Activated CD4-positive, alpha-beta T cell treated with anti-CD3 and anti-CD28 coated beads for 36 hours (primary cell): ENCODE results near the gene BCDIN3D. TPM values are rescaled to one million over a fixed set of nuclear protein-coding genes. Genes with fewer than 3 reads are reported as not detected.

Experiments
- ATAC-seq: fragments of 200-7000 bp; cut with Tn5 transposase; one replicate; pipeline ENCODE4 v1.10.0; 2021; ENCODE audit warnings: mild to moderate bottlenecking, moderate library complexity
- CTCF ChIA-PET: fragments of 350-600 bp; sonication (Branson Sonifier 250); formaldehyde crosslinking; loops from one replicate; lab custom pipeline; 2021; ENCODE audit warnings: antibody characterized with exemption; lab: Charles Lee
- POLR2A ChIA-PET: fragments of 350-600 bp; sonication (Branson Sonifier 250); formaldehyde crosslinking; loops from one replicate; lab custom pipeline; 2021; ENCODE audit warnings: antibody characterized with exemption, inconsistent platforms; lab: Charles Lee
- DNase-seq: peaks from one replicate; pipeline ENCODE4 v3.0.0-alpha.2; 2020
- H3K27ac Mint-ChIP-seq: one replicate; pipeline ENCODE4 v1.8.0; 2021; ENCODE audit warnings: mixed read lengths
- H3K27me3 Mint-ChIP-seq: one replicate; pipeline ENCODE4 v1.8.0; 2021; ENCODE audit warnings: mixed read lengths
- H3K36me3 Mint-ChIP-seq: one replicate; pipeline ENCODE4 v1.8.0; 2021; ENCODE audit warnings: low read depth, mixed read lengths
- H3K4me1 Mint-ChIP-seq: one replicate; pipeline ENCODE4 v1.8.0; 2021; ENCODE audit warnings: mixed read lengths
- H3K4me3 Mint-ChIP-seq: one replicate; pipeline ENCODE4 v1.8.0; 2021; ENCODE audit warnings: mild to moderate bottlenecking, moderate library complexity, mixed read lengths
- H3K9me3 Mint-ChIP-seq: one replicate; pipeline ENCODE4 v1.8.0; 2021; ENCODE audit warnings: low read depth, mixed read lengths
- intact Hi-C, 2 experiments: fragments of 100-400 bp; cut with DNase I in 1 of 2; cut with micrococcal nuclease in 1 of 2; formaldehyde crosslinking; loops; one replicate each; pipeline versions ENCODE4 v1.14.2 to v1.15.1; 2022 to 2024; cut with DNase I, micrococcal nuclease
- total RNA-seq, 2 experiments: library from RNA; stranded (reverse); gene quantifications; one replicate each; pipeline ENCODE4 v1.2.3, GENCODE V29; 2021

BCDIN3D gene
- total RNA-seq, 2 experiments from 2014 or later, result 5.5 to 5.6 TPM

- no peak for ATAC-seq
- intact Hi-C loops, result loop anchor here (1.0 to 2.0 kb wide), 8 partner anchors 15 to 259 kb away; partner anchors contain the start of genes TMBIM6 (in 2 of the 2), BCDIN3D (in 1 of the 2), FMNL3 (in 1 of the 2) and MCRS1 (in 1 of the 2)
- Mint-ChIP-seq H3K4me3 (peak overlapping the region; percentile 86), H3K4me1 (peaks cover 25% of the 10 kb centered on the region), H3K27ac (no peak overlapping the region), H3K36me3 (no peaks in the 10 kb centered on the region), H3K27me3 (no peaks in the 10 kb centered on the region), H3K9me3 (no peaks in the 10 kb centered on the region)
- ChIA-PET CTCF (interaction anchor here (0.5 to 4.4 kb wide), 11 partner anchors 12 to 937 kb away, joined by 3 to 44 read pairs (median 4); partner anchors contain the start of genes ATF1, BCDIN3D and TMBIM6), POLR2A (interaction anchor here (1.0 to 2.8 kb wide), 3 partner anchors 11 to 86 kb away, joined by 4 to 9 read pairs (median 8); partner anchors contain the start of genes BCDIN3D and TMBIM6)
- peak; percentile 62 for DNase-seq
Measured at GRCh38 chr12:49827401-49828099, 15.4 kb downstream of the BCDIN3D start.

- Mint-ChIP-seq H3K27me3 (no peaks in the 10 kb centered on the region), H3K36me3 (no peaks in the 10 kb centered on the region), H3K9me3 (no peaks in the 10 kb centered on the region), H3K27ac (no peak overlapping the region), H3K4me1 (peaks cover 26% of the 10 kb centered on the region), H3K4me3 (peak overlapping the region; percentile 86)
- ChIA-PET POLR2A (interaction anchor here (2.8 kb wide), 1 partner anchor 86 kb away, joined by 9 read pairs; the partner anchor contains the start of gene TMBIM6), CTCF (interaction anchor here (0.5 to 4.4 kb wide), 8 partner anchors 13 to 141 kb away, joined by 3 to 44 read pairs (median 4); partner anchors contain the start of gene BCDIN3D)
- ATAC-seq (no peak), DNase-seq (no peak)
- intact Hi-C loops, result no loop called here
Measured at GRCh38 chr12:49827051-49827400, 15.9 kb downstream of the BCDIN3D start.

GRCh38 chr12:49825971-49826421, 16.9 kb downstream of the BCDIN3D start:
- no peak overlapping the region for H3K4me3 Mint-ChIP-seq
- H3K4me1 Mint-ChIP-seq, result peaks cover 36% of the 10 kb centered on the region
- ChIA-PET CTCF (interaction anchor here (0.9 to 4.4 kb wide), 5 partner anchors 17 to 114 kb away, joined by 3 to 23 read pairs (median 4); partner anchors contain the start of genes BCDIN3D and TMBIM6), POLR2A (interaction anchor here (1.0 to 2.8 kb wide), 2 partner anchors 12 to 85 kb away, joined by 3 to 9 read pairs; partner anchors contain the start of gene TMBIM6)
- H3K27ac Mint-ChIP-seq, result no peak overlapping the region
- ATAC-seq, result no peak
- intact Hi-C loops, result no loop called here
- H3K9me3 Mint-ChIP-seq, result no peaks in the 10 kb centered on the region
- H3K36me3 Mint-ChIP-seq, result no peaks in the 10 kb centered on the region
- DNase-seq, result no peak
- H3K27me3 Mint-ChIP-seq, result no peaks in the 10 kb centered on the region

DNA sequence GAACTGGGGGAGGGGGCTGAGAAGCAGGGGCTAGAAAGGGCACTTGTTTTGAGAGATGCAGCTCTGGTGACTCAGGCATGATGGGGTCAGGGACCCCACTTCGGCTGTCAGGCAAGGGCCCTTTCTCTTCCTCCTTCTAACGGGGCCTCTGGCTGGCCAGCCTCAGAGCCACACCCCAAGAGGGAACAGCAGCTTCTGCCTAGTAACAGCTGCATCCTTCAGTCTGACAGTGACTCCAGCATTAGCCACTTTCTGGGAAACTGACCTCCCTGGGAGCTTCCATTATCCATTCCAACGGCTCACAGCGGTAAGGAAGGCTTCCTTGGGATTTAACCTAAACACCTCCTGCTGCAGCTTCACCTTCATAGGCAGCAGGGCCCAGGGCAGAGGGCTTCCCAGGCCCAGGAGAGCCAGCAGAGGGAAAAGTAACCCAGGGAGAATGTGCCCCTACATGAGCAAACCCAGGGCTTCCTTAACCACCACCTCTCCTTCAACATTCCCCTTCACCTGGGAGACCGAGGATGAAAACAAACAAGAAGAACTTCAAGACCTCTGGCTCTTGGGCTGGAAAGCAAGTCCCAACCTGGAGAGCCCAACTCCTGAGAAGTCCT, 17.4 kb downstream of the BCDIN3D start:
- DNase-seq (no peak), ATAC-seq (no peak)
- peaks cover 42% of the 10 kb centered on the region for H3K4me1 Mint-ChIP-seq
- POLR2A ChIA-PET, result interaction anchor here (2.8 kb wide), 1 partner anchor 84 kb away, joined by 9 read pairs; the partner anchor contains the start of gene TMBIM6
- H3K4me3 Mint-ChIP-seq, result no peak overlapping the region
- no peaks in the 10 kb centered on the region for H3K9me3 Mint-ChIP-seq
- H3K27ac Mint-ChIP-seq, result no peak overlapping the region
- intact Hi-C loops, result no loop called here
- no peaks in the 10 kb centered on the region for H3K36me3 Mint-ChIP-seq
- no peaks in the 10 kb centered on the region for H3K27me3 Mint-ChIP-seq
- CTCF ChIA-PET, result interaction anchor here (0.9 to 2.8 kb wide), 3 partner anchors 63 to 84 kb away, joined by 4 to 6 read pairs (median 4); partner anchors contain the start of gene TMBIM6

GRCh38 chr12:49824895-49825294, 18.0 kb downstream of the BCDIN3D start:
- ATAC-seq (no peak), DNase-seq (no peak)
- POLR2A ChIA-PET, result interaction anchor here (2.8 kb wide), 1 partner anchor 84 kb away, joined by 9 read pairs; the partner anchor contains the start of gene TMBIM6
- H3K27ac Mint-ChIP-seq, result no peak overlapping the region
- H3K36me3 Mint-ChIP-seq, result no peaks in the 10 kb centered on the region
- H3K4me3 Mint-ChIP-seq, result no peak overlapping the region
- intact Hi-C loops, result no loop called here
- no peaks in the 10 kb centered on the region for H3K9me3 Mint-ChIP-seq
- no peaks in the 10 kb centered on the region for H3K27me3 Mint-ChIP-seq
- H3K4me1 Mint-ChIP-seq, result peaks cover 42% of the 10 kb centered on the region
- CTCF ChIA-PET, result interaction anchor here (2.8 kb wide), 1 partner anchor 62 kb away, joined by 6 read pairs; no protein-coding TSS in a partner anchor

DNA sequence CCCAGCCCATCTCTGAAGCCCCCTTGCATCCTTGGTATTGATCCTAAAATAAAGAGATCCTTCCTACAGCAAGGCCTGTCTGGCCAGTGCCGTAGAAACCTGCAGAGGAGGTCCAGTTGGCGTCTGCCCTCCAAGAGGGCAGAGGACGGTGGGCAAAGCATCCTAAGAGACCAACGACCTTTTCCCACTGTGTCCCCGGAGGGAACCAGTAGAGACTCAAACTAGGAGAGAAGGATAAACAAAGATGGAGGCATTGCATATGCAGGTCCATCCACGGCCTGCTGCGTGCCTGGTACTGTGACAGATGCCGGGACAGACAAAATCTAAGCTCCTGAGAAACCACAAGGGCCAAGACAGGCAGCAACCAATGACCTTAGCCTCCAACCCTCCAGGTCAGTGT, 18.5 kb downstream of the BCDIN3D start:
- intact Hi-C loops, result no loop called here
- Mint-ChIP-seq H3K36me3 (no peaks in the 10 kb centered on the region), H3K27ac (no peak overlapping the region), H3K4me3 (no peak overlapping the region), H3K27me3 (no peaks in the 10 kb centered on the region), H3K4me1 (peaks cover 41% of the 10 kb centered on the region), H3K9me3 (no peaks in the 10 kb centered on the region)
- CTCF ChIA-PET, result interaction anchor here (2.8 kb wide), 1 partner anchor 62 kb away, joined by 6 read pairs; no protein-coding TSS in a partner anchor
- POLR2A ChIA-PET, result interaction anchor here (2.8 kb wide), 1 partner anchor 83 kb away, joined by 9 read pairs; the partner anchor contains the start of gene TMBIM6
- DNase-seq (no peak), ATAC-seq (no peak)

DNA sequence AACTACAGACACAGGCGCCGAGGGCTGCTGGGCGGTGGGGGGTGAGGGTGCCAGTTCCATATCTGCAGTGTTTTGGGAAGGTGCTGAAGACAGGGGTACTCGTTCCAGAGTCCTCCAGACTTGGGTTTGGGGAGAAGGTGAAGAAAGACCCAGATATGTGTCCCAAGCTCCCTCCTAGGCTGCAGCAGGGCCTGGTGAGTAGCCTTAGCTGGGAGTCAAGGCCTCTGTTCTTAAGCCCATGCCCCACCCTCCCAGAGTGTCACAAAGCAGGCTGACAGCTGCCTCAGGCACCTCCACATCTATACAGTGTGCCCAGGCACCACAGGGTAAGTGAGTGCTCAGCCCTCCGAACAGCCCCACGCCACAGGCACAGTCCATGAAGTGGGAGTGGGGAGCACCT, 19.0 kb downstream of the BCDIN3D start:
- intact Hi-C loops, result no loop called here

GRCh38 chr12:49823350-49823749, 19.6 kb downstream of the BCDIN3D start:
- intact Hi-C loops, result no loop called here
- CTCF ChIA-PET, result interaction anchor here (0.6 to 2.8 kb wide), 3 partner anchors 61 to 399 kb away, joined by 3 to 6 read pairs (median 6); no protein-coding TSS in a partner anchor
- no peak for ATAC-seq
- DNase-seq, result no peak
- no peak overlapping the region for H3K27ac Mint-ChIP-seq
- no peaks in the 10 kb centered on the region for H3K36me3 Mint-ChIP-seq
- no peaks in the 10 kb centered on the region for H3K27me3 Mint-ChIP-seq
- no peak overlapping the region for H3K4me3 Mint-ChIP-seq
- H3K4me1 Mint-ChIP-seq, result peaks cover 31% of the 10 kb centered on the region
- no peaks in the 10 kb centered on the region for H3K9me3 Mint-ChIP-seq
- POLR2A ChIA-PET, result no interaction called here

More for the DNA sequence above, 19.0 kb downstream of the BCDIN3D start:
- no peak for DNase-seq
- H3K4me1 Mint-ChIP-seq, result peaks cover 37% of the 10 kb centered on the region
- no peak for ATAC-seq
- H3K27me3 Mint-ChIP-seq, result no peaks in the 10 kb centered on the region
- ChIA-PET POLR2A (no interaction called here), CTCF (interaction anchor here (2.8 kb wide), 1 partner anchor 62 kb away, joined by 6 read pairs; no protein-coding TSS in a partner anchor)
- H3K9me3 Mint-ChIP-seq, result no peaks in the 10 kb centered on the region
- no peak overlapping the region for H3K27ac Mint-ChIP-seq
- no peak overlapping the region for H3K4me3 Mint-ChIP-seq
- no peaks in the 10 kb centered on the region for H3K36me3 Mint-ChIP-seq

- ATAC-seq, result peak; percentile 40
- CTCF ChIA-PET, result interaction anchor here (0.6 to 1.6 kb wide), 7 partner anchors 11 to 521 kb away, joined by 3 to 8 read pairs (median 3); no protein-coding TSS in a partner anchor
- H3K27ac Mint-ChIP-seq, result peak overlapping the region; percentile 77
- no peak for DNase-seq
- no peaks in the 10 kb centered on the region for H3K27me3 Mint-ChIP-seq
- H3K4me1 Mint-ChIP-seq, result peaks cover 28% of the 10 kb centered on the region
- no peak overlapping the region for H3K4me3 Mint-ChIP-seq
- no peaks in the 10 kb centered on the region for H3K9me3 Mint-ChIP-seq
- POLR2A ChIA-PET, result no interaction called here
- peaks cover 2% of the 10 kb centered on the region for H3K36me3 Mint-ChIP-seq
- intact Hi-C loops, result no loop called here
Measured at GRCh38 chr12:49821373-49822287, 21.3 kb downstream of the BCDIN3D start.

GRCh38 chr12:49819786-49820185, 23.1 kb downstream of the BCDIN3D start:
- Mint-ChIP-seq H3K4me3 (no peak overlapping the region), H3K9me3 (no peaks in the 10 kb centered on the region), H3K27ac (no peak overlapping the region), H3K36me3 (peaks cover 2% of the 10 kb centered on the region), H3K4me1 (peaks cover 22% of the 10 kb centered on the region), H3K27me3 (no peaks in the 10 kb centered on the region)
- CTCF ChIA-PET, result interaction anchor here (0.7 to 1.2 kb wide), 5 partner anchors 23 to 251 kb away, joined by 3 to 4 read pairs (median 3); partner anchors contain the start of gene BCDIN3D
- ATAC-seq (no peak), DNase-seq (no peak)
- intact Hi-C loops, result no loop called here
- POLR2A ChIA-PET, result interaction anchor here (0.6 kb wide), 1 partner anchor 21 kb away, joined by 4 read pairs; no protein-coding TSS in a partner anchor
